ENCODE results near the gene ARL15.
"Not testable (repeated sequence)": the region's sequence is repeated elsewhere in the genome, so short reads cannot be mapped to it uniquely, and the experiment has no call there.

The ARL15 gene

DNA sequence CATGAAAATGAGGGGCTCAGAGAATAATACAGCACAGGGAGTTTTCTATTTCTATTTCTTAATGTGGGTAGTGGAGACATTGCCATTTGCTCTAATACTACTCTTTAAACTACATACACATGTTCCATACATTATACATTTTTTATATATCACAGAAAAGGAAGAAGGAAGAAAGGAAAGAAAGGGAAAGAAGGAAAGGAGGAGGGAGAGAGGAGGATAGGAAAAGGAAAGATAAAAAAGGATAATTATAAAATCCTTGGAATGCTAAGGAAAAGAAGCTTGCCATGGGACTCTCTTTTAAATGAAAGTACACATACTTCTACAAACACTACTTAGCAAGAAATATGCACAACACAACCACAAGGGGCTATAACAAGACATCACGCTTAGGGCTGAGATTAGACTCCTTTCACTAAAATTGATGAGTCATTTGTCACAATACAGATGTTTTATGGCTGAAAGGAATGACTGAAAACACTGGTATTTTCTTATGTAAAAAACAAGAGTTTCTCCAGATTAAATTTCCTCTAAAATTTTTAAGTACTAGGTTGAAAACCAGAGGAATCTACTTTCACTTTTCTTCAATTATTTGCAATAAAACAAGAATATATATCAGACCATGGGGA lies 219.8 kb downstream of the ARL15 start:
- no peak for DNase-seq (ENCODE audit: low spot score)

DNA sequence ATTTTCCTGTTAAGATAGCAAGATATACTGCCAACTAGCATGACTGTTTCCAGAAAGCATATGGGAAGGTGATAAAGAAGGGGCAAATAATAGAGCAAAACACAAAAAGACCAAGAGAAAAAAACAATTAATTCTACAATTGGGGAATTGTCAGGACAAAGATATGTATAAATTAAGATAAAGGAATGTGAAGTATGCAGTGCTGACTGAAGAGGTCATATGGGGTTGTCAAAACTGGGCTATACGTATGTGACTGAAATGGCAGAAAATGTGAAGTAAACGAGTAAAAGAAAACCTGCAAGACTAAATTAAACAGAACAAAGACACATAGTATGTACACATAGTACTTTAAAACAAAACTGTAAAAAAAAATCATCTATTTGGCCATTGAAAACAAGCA lies 222.3 kb downstream of the ARL15 start:
- DNase-seq (ENCODE audit: low spot score) = no peak

DNA sequence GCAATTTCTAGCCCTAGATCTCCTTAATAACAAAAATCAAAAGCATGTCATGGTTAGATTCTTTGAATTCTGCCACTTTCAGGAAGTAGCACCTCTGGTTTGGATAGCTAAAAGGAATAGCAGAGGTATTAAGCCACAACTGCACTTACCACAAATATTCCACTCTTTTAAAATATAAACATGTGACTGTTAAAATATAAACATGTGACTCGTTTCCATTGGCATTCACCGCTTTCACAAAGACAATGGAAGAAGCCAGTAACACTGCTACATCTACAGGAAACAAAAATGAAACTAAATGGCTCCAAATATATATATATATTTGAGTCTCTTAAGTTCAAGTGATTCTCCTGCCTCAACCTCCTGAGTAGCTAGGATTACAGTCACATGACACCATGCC lies 222.9 kb downstream of the ARL15 start:
- no peak for DNase-seq (ENCODE audit: low spot score)

DNA sequence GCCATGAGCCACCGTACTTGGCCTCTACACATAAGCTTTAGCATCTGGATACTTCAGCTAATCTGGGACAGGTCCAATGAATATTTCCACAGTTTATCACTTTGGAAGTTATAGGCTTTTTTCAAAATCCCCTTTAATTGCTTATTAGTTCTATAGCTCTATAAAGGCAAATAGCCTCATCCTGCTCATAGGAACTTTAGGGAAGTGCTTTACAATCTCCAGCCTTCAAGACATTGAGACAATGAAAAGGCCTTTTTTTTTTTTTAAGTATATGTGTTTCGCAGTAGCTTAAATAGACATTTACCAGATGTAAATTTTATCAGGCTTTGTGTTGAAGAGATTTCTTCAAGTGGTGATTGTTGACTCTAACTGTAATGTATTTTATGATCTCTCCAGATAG lies 224.2 kb downstream of the ARL15 start:
- no peak for DNase-seq (ENCODE audit: low spot score)

DNA sequence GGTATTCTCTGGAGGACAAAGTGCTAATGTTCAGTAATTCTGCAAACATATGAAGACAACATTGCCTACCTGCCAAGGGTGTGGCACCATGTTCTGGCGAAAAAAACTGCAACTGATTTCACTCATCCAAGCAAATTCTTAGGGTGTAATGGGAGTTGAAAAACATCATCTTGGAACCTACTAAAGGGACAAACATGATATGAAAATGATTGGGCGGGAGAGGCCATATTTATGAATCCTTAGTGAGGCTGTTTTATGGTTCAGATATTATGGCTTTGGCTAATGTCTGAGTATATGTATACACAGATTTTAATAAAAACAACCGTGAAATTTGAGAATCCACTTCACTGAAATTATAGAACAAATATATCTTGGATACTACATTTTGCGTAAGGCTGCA lies 225.7 kb downstream of the ARL15 start:
- DNase-seq (ENCODE audit: low spot score) = no peak

DNA sequence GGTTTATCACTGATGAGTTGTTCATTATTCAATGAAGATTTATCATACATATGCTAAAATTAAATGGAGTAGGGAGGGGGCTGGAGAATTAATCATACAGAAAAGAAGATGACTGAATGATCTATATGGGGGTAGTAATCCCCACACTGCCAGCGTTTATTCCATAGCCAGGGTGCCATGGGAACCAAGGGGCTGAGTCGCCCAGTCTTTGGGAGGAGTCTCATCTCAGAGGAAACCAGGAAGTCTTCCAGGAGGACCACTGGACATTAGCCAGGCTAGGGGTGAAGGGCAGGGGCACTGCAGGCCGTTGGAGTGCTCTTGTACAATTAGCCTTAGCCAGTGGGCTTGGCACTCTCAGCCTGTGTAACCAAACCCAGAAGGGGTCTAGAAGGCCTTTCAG lies 226.5 kb downstream of the ARL15 start:
- DNase-seq (ENCODE audit: low spot score) = no peak

DNA sequence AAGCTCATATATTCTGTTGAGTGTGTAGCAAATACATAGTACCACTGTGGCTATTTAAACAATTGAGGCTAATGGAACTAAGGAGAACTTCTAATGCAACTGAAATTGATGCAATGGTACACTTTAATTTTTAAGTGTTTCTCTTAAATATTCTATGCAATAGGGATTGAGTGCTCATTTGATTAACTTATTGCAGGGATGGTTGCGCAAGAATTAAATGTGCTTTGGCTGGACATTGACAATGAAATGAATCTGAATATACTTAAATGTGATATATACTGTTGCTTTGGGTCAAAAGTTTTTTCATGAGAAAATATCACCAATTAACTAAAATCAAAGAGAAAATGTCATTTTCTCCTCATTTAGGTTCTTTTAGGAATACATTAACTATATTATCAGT lies 227.1 kb downstream of the ARL15 start:
- no peak for DNase-seq (ENCODE audit: low spot score)

DNA sequence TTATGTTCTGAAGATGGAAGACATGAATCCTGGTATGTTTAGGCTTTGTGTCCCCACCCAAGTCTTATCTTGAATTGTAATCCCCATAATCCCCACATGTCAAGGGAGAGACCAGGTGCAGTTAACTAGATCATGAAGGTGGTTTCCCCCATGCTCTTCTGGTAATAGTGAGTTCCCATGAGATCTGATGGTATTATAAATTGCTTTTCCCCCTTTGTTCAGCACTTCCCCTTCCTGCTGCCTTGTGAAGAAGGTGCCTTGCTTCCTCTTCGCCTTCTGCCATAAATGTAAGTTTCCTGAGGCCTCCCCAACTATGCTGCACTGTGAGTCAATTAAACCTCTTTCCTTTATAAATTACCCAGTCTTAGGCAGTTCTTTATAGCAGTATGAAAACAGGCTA lies 229.0 kb downstream of the ARL15 start:
- DNase-seq (ENCODE audit: low spot score) = no peak

DNA sequence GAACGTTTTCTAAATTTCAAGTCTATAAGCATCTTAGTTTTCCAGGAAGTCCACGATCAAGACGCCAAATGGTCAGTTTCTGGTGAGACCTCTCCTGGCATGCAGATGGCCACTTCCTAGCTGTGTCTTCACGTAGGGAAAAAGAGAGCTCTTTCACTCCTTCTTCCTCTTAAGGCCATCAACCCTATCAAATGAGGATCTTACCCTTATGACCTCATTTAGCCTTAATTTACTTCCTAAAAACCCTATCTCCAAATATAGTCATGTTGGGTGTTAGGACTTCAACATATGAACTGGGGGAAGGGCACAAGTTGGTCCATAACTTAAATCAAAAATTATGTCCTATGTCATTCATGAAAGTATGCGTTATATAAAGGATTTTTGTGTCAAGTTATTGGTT lies 229.5 kb downstream of the ARL15 start:
- no peak for DNase-seq (ENCODE audit: low spot score)

DNA sequence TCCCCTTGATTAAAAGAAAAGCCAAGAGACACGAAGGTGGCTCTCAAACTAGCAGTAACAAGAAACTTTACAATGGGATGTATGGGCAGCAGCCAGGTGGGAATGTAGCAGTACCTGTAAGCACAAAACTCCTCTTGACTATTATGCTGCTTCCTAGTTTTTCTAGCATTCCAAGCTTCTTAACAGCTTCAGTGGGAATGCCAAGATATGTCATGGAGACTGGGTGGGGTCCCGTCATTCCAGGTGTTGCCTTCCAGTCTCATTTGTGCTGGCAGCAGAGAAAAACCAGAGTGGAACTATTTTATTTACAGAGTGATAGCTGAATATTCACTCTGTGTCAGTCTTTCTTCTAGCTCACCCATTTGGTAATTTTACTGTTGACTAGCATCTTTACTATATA lies 236.6 kb downstream of the ARL15 start:
- DNase-seq (ENCODE audit: low spot score) = no peak

DNA sequence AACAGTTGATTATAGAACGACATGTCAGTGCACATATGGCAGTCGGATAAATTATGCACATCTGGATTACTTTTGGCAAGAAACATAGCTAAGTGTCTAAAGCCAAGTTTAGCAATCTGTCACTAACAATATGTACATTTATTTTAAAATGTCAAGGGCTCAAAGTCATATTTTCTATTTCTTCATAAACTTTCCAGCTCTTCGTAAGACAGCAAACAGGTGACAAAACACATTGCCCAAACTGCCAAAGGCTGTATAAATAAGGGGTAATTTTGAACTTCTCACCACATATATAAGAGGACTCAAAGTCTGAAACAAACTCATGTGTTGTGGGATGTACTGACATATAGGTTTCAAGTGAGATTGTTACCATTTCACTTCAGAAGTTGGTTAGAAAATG lies 237.2 kb downstream of the ARL15 start:
- no peak for DNase-seq (ENCODE audit: low spot score)

DNA sequence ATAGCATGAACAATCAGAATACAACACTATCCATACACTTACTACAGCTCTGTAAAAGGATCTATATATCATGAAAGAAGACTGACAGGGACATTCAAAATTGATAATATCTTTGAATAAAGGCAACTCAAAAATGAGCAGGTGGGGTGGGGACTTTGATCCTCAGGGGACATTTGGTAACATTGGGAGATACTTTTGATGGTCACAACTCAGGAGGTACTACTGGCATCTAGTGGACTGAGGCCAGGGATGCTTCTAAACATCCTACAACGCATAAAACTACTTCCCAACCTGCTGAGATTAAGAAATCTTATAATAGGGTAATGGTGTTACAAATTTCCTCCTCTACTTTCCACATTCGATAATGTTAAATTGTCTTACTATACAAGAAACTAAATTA lies 243.9 kb downstream of the ARL15 start:
- DNase-seq (ENCODE audit: low spot score) = no peak

DNA sequence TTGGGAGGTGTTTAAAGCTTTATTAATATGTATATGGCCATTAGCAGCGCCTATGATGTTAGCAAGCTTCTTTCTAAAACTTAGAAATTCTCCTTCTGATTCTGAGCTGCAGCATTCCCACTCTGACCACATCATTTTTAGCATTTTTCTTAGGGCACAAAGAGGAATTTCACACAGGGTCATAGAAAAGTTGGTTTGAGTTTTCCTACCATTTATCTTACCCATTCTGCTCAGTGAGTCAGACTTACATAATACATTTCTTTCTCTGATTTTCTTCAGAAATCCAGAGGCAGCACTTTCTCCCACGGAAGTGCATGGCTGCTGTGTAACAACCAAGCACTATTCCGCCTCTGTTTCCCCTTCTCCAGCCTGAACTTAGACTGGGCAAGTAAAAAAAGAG lies 246.6 kb downstream of the ARL15 start:
- no peak for DNase-seq (ENCODE audit: low spot score)

DNA sequence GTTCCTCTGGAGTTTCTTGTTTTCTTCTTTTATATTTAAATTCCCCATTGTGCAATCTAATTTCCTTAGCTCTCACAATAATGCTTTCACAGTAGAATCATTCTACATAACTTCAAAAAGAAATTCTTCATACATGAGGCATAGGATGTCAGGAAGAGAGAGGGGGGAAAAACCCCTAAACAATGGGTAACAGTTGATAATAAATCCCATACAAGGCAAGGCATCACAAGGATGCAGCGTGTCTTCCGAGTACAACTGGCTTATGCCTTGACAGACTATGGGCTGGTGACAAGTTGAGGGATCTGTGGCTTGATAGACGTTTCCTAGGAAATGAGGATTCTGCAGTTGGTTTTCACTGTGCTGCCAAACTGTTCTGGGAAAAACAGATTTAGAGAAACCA lies 247.4 kb downstream of the ARL15 start:
- no peak for DNase-seq (ENCODE audit: low spot score)

DNA sequence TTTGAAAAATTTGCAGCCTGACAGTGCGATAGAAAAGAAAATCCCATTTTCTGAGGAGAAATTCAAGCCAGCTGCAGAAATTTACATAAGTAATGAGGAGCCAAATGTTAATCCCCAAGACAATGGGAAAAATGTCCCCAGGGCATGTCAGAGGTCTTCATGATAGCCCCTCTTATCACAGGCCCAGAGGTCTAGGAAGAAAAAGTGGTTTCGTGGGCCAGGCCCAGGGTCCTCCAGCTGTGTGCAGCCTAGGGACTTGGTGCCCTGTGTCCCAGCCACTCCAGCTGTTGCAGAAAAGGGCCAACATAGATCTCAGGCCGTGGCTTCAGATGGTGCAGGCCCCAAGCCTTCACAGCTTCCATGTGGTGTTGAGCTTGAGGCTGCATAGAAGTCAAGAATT lies 249.5 kb downstream of the ARL15 start:
- not testable (repeated sequence) for DNase-seq (ENCODE audit: low spot score)

DNA sequence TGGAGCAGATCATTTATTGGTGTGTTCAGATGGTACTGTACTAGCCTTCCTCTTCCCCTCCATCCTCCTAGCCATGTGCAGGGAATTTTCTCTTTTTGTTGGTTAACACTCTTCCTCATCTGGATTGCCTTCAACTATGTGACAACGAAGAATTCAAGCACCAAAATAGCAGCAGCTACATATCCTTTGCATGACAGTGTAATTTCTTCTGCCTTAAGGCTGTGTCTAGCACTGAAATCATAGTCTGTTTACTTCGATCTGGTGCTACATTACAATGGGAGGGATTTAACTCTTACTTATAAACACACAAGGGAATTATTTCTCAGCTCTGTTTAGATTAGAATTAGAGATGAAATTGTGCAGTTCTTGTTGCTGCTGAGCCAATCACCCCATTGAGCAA lies 260.4 kb downstream of the ARL15 start:
- DNase-seq (ENCODE audit: low spot score) = no peak

DNA sequence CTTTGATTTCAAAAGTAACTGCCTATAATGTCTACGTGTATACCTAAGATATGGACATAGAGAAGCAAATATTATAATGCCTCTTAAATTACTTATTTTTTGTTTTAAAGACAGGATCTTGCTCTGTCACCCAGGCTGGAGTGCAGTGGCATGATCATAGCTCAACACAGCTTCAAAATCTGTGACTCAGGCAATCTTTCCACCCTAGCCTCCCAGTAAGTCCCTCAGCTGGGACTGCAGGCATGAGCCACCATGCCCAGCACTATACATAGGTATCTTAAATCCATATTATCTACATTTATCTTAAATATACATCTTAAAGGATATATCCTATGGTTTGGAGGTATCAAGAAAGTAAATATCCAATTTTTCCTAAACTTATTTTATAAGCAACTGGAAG lies 261.2 kb downstream of the ARL15 start:
- no peak for DNase-seq (ENCODE audit: low spot score)

DNA sequence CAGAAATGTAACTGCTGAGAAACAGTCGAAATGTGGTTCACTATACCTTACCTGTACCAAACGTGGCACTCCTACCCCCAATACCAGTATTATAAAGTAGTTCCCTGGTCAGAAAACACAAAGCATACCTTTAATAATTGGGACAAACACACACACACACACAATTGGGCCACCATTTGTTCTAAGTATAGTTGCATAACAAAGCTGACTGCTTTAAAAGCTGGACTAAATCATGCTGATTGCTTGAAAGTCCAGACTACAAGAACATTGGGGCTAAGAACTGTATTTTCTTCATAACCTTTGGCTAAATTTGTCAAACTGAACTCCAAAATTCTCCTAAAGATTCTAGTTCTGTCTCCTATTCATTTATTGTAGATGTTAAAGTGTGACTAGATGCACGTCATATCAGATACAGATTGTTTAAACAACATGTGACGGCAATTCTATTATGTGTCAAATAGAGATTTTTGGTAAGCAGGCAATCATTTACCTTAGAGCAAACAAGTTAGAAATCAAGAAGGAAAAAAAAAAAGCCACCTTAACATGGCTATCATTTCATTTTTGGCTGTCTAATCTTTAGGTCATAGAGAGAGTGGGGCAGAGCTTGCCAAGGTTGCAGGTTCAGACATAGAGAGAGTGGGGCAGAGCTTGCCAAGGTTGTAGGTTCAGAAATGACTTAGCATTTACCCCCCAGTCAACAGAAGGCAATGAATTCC lies 265.1 kb downstream of the ARL15 start:
- DNase-seq (ENCODE audit: low spot score) = no peak

DNA sequence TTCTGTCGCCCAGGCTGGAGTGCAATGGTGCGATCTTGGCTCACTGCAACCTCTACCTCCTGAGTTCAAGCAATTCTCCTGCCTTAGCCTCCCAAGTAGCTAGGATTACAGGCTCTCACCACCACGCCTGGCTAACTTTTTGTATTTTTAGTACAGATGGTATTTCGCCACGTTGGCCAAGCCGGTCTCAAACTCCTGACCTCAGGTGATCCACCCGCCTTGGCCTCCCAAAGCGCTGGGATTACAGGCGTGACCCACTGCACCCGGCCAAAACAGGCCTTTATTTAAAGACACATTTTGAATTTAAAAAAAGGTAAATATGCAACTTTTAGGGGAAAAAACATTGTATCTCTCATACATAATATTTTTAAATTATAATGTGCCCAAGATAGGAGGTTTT lies 266.1 kb downstream of the ARL15 start:
- not testable (repeated sequence) for DNase-seq (ENCODE audit: low spot score)

DNA sequence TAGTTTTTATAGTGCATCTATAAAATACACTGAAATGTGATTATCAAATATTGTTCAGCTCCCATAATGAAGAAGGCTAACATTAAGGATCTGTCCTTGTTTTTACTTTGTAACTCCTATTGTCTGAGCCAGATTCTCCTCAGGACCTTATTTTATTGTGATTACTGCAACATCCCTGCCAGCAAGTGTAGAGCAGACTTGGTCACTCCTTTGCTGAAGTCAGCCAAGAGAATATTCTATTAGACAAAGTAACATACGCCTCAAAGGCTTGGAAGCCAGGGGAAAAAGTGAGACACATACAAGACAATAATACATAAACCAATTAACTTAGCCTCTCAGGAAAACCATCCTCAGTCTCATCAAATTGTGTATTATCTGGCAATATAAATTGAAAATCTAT lies 269.6 kb downstream of the ARL15 start:
- no peak for DNase-seq (ENCODE audit: low spot score)

DNA sequence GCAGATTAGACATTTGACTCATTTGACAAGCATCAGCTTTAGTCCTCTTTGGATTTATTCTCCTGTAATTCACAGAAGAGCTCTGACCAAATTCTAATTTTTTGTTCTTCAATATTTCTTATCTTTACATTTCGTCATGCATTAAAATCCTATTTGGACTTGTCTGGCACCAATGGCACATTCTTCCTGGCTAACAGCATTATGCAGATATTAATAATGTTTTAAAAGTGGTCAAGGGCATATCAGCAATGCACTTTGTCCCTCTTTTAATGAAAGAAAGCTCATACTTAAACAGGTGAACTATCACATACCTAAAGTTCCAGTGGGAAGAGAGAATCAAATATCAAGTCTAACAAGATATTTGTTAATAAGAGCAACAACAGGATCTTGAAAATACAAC lies 270.4 kb downstream of the ARL15 start:
- DNase-seq (ENCODE audit: low spot score) = no peak

DNA sequence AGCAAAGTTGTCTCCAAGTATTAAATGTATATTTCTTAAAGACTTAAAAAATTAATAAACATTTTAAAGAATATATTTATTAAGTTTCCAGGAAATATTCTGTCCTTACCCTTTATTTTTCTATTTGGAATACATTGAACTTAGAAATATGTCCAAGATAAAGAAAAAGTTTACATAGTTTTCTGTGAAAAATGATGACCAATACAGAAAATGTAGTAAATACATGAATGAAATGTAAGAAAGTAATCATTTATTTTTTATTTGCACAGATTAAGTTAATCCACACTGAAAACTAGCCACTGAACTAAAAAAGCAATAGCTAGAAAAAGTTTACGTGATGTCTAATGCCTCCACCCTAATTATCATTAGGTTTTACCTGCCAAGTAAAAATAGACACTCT lies 273.2 kb downstream of the ARL15 start:
- no peak for DNase-seq (ENCODE audit: low spot score)

DNA sequence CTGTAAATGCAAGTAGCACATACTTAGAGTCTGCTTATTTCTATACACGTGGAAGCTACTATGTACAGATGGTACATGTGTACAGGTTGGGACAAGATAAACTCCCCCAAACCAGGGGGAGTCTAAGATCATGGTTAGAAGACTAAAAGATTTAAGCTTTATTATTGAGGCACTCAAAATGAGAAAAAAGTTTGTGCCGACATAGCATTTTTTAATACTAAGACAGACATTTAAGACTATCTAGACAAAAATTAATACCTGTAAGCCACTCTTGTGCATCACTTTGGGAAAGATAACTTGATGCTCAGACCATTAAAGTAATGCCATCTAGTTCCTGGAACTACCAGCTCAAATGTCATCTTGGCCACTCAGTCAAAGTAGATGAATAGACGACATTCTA lies 279.4 kb downstream of the ARL15 start:
- DNase-seq (ENCODE audit: low spot score) = no peak

DNA sequence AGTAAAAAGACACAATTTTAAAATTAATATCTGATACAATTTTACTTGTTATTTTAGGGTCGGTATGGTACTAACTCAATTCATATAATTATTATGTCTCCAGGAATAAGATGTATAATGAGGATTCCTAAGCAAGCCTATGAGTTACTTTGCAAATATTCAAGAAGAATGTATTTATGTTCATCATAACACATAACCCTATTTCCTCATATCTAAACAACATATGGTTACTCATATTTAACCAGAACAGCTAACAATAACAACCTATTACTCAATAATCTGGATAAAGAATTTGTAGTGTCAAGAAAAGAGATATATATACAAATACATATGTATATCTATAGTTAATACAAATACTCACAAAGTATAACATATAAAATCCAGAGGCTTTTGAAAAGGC lies 285.9 kb downstream of the ARL15 start:
- DNase-seq (ENCODE audit: low spot score) = no peak
